CD4-positive, alpha-beta T cell treated with Interferon alpha-2 for 1 hour (primary cell): ENCODE results near the gene HIVEP3.

Experiments
- DNase-seq, 2 donors: peaks; one replicate each; pipeline ENCODE4 v3.0.0-alpha.2; 2020 to 2022

Gene HIVEP3

GRCh38 chr1:41844781-41845272, 73.9 kb downstream of the HIVEP3 start:
- no peak for DNase-seq

- DNase-seq: no peak
Measured at GRCh38 chr1:41844255-41844654, 74.5 kb downstream of the HIVEP3 start.

GRCh38 chr1:41842993-41843755, 75.5 kb downstream of the HIVEP3 start:
- DNase-seq: no peak

GRCh38 chr1:41842326-41842725, 76.4 kb downstream of the HIVEP3 start:
- DNase-seq: no peak

- DNase-seq: no peak
Measured at GRCh38 chr1:41840592-41841246, 78.0 kb downstream of the HIVEP3 start.

GRCh38 chr1:41838266-41838665, 80.5 kb downstream of the HIVEP3 start:
- DNase-seq: no peak

- no peak for DNase-seq
Measured at GRCh38 chr1:41837691-41838090, 81.0 kb downstream of the HIVEP3 start.

- no peak for DNase-seq
Measured at GRCh38 chr1:41835485-41835884, 83.2 kb downstream of the HIVEP3 start.

GRCh38 chr1:41833519-41834000, 85.2 kb downstream of the HIVEP3 start:
- DNase-seq: no peak

- DNase-seq: no peak
Measured at GRCh38 chr1:41830726-41831125, 88.0 kb downstream of the HIVEP3 start.

GRCh38 chr1:41827991-41828570, 90.6 kb downstream of the HIVEP3 start:
- DNase-seq: no peak

- DNase-seq: no peak
Measured at GRCh38 chr1:41823471-41823870, 95.3 kb downstream of the HIVEP3 start.

GRCh38 chr1:41822866-41823265, 95.9 kb downstream of the HIVEP3 start:
- DNase-seq: no peak

GRCh38 chr1:41819843-41820242, 98.9 kb downstream of the HIVEP3 start:
- DNase-seq: no peak

GRCh38 chr1:41819069-41819468, 99.7 kb downstream of the HIVEP3 start:
- no peak for DNase-seq

- DNase-seq: no peak
Measured at GRCh38 chr1:41816061-41816460, 102.7 kb downstream of the HIVEP3 start.

- no peak for DNase-seq
Measured at GRCh38 chr1:41813755-41814745, 104.7 kb downstream of the HIVEP3 start.

GRCh38 chr1:41813226-41813625, 105.5 kb downstream of the HIVEP3 start:
- DNase-seq: no peak

GRCh38 chr1:41812453-41812852, 106.3 kb downstream of the HIVEP3 start:
- DNase-seq: no peak

GRCh38 chr1:41812051-41812450, 106.7 kb downstream of the HIVEP3 start:
- peak; percentile 52 to 72 for DNase-seq

GRCh38 chr1:41811051-41811795, 107.5 kb downstream of the HIVEP3 start:
- DNase-seq: peak; percentile 57 to 63

- DNase-seq: peak in 1 of 2 donors; percentile 57
Measured at GRCh38 chr1:41810446-41810845, 108.3 kb downstream of the HIVEP3 start.
